Stimulated activated CD4-positive, alpha-beta T cell treated with anti-CD3 and anti-CD28 coated beads, Interleukin-1b, Interleukin-23, amount 100 ng/mL, for 4 hours (primary cell): ENCODE results near the gene SQSTM1.

Experiments
- DNase-seq, 2 donors: peaks; one replicate each; pipeline ENCODE4 v3.0.0-alpha.2; 2020; ENCODE audit warnings: low read depth in 2 of 2

SQSTM1 gene

DNA sequence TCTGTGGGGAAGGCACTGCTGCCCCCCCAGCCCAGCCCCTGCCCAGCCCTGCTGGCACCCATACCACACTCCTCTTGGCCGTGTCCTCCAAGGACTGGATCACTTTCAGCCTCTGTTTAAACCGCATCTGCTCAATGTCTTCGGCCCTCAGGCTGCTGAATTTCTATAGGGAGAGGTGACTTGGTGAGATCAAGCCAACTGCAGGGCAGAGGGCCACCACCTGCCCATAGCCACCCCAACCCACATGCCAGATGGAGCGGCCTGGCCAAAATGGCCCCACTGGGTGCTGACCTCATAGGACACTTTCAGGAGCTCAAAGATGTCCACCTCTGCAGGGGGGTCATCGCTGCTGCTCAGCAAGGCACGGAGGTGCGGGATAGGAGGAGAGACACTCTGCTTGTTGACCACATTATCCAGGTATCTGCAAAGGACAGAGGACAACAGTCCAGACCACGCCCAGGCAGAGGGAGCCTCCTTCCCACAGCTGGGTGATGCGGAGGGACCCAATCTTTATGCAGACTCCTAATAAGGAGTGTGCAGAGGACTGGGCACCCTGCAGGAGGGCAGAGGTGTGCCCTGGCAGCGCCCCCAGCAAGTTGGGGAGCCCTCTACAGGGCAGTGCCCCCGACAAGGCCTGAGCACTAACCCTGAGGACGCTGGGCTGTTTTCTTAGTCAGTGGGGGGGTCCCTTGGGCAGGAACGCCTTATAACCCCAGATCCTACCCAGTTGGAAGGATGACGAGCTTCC lies 52.3 kb downstream of the SQSTM1 start:
- no peak for DNase-seq

DNA sequence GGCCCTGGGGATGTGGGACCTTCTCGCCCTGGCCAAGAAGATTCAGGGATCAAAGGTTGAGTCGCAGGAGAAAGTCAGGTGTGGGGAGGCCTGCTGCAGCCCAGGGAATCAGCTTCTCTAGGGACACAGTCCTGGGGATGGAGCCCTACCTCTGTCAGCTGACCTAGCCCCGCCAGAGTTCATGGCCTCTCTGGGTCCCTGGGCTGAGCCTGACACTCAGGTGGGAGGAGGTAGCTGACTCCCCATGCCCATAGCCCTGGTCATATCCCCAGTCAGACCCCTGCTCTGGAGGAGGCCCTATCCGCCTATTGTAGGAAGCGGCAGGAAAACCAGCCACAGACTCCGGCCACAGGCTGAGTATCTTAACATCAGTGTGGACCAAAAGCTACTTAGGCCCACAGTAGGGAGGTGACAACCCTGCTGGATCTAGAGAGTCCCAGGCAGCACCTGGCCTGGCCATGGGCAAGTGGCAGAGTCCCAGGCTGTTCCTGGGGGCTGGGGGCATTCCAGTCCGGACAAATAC lies 52.9 kb downstream of the SQSTM1 start:
- DNase-seq: no peak

DNA sequence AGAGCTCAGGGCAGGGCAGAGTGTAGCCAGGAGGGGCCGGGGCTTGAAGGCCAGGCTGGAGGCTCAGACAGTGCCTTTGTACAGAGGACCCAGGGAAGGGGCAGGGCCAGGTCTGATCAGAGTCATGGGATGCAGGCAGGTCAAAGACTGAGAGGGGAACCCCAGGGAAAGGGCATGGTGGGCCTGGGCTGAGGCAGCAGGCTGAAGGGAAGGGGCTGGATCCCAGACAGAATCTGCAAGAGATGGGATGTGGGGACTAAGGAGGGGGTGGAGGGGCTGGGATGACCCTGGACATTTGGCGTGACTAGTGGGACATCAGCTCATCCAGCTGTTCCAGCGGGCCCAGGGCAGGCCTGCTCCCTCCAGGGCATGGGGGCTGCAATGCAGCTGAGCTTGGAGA lies 53.4 kb downstream of the SQSTM1 start:
- no peak for DNase-seq

DNA sequence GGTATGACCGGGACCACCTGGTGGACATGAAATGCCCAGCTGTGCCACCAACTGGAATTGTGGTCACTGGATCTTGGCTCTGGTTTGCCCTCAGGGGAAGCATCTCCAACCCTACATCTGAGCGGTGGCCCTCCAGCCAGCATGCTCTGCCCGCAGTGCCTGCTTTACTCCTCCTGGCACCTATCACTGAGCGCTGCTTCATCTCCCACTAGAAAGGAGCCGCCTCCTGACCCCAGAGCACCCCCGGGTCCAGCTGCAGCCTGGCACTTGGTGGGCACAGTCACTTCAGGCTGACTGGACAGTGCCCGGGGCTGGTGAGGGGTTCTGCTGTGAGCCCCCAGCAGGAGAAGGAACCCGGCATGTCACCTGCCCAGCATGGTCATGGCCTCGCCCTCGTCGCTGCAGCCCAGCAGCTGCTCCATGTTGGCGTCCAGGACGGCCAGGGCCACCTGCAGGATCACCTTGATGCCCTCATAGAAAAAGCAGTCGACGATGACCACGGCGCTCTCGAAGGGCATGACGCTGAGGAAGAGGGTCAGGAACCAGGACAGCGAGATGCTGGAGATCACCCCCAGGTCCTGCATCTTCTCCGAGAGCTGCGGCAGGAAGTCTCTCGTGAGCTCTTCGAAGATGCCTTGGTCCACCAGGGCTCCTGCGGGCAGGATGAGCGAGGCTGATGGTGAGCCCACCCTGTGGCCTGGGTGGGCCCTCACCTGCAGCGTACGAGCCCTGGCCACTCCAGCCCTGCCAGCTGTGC lies 54.0 kb downstream of the SQSTM1 start:
- DNase-seq: no peak

DNA sequence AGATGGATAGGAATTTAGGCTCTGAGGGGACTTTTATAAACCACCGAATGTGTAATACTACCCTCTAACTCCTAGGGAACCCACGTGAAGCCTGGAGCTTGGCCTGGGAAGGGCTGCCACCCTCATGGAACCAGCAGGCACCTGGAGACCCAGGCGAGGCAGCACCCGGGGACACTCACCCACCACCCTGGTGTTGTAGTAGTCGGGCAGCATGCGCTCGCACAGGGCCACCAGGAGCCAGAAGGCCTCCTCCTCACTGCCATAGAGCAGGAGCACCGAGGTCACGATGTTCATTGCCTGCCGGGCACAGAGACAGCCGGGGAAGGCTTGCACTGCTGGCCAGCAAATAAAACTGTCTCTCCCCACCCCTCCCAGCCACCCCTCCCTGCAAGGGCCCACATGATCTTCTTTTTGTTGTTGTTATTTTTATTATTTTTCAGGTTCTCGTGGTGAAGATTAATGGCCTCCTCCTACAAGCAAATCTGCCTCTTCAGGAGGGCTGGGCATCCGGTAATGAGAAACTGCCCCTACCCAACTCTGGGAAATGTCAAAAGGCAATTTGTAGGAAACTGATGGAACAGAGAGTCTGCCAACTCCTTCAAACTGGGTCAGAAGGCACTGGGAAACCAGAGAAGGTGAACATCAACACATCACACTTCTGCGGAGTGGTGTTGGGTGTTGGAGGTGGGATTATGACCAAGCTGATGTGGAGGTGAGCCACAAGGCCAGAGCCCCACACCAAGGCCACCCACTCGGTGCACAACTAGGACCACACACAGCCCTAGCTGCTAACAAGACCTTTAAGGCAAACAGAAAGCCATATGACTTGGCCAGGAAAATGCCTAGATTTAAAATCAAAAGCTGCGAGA lies 55.3 kb downstream of the SQSTM1 start:
- DNase-seq: no peak

DNA sequence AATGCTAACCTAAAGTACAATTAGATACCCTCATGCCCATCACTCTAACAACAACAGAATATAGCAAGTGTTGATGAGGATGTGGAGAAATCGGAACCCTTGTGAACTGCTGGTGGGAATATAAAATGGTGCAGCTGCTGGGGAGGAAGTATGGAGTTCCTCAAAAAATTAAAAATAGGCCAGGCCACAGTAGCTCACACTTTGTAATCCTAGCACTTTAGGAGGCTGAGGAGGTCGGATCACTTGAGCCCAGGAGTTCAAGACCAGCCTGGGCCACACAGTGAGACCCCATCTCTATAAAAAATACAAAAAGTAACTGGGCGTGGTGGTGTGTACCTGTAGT lies 55.9 kb downstream of the SQSTM1 start:
- DNase-seq: no peak

DNA sequence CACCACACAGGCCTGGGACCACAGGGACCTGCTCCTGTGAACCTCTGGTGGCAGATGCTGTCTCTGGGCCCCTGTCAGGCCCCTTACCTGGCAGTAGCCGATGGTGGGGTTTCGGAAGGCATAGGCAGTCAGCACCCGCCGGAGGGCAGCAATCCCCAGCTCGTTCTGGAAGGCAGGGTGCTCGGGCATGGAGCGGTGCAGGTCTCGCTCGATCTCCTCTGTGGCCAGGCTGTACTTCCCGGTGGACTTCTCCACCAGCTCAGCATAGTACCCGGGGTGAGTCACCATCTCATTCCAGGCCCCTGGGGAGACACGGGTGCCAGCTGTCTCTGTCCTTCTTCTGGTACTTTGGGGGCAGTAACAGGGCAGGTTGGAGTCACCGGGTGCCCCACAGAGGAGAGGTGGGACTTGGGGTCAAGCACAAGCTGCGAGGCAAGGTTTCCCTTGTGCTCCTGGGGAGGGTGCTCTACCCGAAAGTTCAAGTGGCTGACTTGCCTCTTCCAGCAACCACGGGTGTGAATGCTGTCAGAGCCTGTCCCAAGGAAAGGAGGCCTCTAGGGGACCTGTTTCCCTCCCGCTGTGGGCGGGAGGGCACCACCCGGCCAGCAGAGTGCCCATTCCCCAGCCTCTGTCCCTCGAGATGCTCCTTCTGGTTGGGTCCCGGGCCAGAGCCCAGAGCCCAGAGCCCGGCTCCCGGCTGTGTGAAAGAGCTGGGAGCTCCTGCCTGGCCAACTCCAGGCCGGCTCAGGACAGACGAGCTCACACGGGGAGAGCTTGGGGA lies 57.7 kb downstream of the SQSTM1 start:
- DNase-seq: no peak

DNA sequence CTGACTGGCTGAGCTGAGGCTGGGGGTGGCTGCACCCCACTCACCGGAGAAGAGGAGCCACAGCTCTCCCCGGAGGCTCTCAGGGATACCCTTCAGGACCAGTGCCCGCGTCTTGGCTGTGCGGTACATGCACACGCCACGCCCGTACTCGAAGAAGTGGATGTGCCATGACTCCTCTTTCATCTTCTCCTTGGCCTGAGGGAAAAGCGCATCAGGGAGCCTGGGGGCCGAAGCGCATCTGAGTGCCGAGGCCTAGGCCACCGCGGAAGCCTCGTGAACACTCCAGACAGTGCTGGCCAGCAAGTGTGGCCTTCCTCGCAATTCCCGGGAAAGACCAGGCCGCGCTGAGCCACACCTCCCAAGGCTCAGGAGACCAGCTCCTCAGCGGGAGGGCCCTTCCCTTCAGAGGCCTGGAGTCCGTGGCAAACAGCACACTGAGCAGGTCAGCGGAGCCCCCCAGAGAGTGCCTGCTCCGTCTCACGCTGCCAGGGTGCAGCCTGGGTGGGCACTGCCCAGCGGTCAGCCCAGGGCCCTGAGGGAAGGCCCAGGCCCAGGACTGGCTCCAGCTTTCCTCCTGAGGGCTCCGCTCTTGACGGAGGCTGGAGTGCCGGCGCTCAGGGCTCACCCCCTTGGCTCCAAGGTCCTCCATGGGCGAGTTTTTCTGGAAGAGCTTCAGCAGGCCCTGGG lies 58.4 kb downstream of the SQSTM1 start:
- no peak for DNase-seq

DNA sequence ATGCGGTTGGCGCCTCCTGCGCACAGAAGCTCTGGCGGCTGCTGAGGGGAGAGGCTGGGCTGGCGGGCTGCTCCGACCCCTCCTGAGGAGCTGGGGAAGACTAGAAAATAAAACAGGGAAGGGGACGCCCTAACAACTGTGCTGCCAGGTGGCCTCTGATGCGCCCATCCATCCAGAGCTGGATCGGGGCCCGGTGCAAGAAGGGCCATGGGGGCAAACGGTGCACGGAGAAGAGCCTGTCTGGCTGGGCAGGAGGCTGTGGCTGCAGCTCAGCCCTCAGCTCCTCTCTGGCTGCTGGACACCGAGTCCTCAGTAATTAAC lies 58.9 kb downstream of the SQSTM1 start:
- no peak for DNase-seq

DNA sequence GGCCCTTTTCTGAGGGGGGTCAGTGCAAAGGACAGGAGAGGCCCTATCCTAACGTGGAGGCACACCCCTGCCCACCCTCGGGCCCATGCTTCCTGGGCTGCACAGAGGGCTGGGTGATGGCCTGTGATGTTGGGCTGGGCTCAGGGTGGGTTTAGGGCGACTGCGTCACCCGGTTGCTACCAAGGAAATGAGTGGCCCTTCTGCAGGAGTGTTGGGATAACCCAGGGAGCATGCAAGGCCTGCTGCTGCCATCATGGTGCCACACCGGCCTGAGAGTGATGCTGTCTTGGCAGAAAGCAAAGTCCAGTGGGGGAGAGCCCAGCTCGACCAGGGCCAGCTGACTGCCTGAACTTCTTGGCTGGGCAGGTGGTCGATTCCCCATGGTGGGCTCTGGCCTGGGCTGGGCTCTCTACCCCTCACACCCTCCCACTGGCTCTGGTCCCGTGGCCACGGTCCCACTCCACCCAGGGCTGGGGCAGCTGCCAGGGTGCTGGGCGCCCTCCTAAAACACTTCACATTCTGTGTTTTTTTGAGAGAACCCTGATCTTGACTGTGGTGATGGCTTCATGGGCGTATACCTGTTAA lies 59.5 kb downstream of the SQSTM1 start:
- no peak for DNase-seq

DNA sequence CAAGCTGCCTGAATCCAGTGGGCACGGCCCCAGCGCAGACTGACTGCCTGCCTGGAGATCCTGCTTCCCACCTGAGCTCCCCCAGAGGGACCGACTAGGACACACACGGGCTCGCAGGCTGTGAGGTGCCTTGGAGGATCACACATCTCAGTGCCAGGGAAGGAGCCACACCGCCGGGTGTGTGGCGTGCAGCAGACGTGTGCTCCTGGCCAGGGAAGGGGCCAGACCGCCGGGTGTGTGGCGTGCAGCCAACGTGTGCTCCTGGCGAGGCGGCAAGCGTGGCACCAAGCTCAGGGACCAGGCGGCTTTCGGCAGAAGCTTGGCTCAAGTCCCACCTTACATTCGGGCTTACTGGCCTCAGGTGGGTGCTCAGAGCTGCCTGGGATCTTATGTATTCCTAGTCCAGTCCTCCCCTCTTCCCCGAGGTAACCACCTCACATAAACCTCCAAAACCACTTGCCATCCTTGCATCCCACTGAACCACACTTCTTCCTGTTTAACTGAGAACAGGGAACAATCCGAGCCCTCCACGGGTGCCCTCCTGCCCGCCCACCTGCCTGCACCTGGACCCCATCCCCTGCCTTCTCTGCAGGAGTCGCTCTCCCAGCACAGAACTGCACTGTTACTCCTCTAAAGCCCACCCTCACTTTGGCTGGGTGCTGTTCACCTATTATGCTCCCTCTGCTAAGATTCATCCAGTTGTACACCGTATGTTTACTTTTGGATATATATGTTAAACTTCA lies 60.3 kb downstream of the SQSTM1 start:
- DNase-seq: no peak

DNA sequence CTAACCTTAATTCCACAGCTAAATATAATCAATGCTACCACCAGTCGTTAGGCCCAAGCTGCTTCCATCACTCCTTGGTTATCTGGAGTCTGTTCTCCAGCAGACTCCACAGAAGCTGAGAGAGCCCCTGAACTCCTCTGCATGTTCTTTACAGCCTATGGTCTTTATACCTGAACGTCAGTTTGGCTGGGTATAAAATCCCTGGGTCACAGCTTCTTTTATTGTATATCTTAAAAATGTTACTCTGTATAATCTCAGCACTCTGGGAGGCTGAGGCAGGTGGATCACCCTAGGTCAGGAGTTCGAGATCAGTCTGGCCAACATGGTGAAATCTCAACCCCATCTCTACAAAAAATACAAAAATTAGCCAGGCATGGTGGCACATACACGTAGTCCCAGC lies 61.6 kb downstream of the SQSTM1 start:
- no peak for DNase-seq

DNA sequence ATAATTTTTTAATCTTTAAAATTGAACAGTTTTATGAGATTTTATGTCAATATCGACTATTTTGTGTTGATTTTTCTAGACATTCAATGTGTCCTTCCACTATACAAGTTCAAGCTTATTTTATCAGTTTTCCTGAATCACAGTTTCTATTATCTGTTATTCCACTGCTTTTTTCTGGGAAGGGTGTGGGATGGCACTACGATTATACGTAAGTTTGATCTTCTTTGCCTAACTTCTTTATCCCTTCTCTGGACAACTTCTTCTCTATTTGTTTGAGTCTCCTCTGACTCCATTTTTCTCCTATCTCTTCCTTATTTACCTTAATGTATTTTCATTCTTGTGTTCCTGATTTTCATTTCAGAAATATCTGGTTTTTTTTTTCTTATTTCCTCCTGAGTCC lies 62.5 kb downstream of the SQSTM1 start:
- DNase-seq: no peak

DNA sequence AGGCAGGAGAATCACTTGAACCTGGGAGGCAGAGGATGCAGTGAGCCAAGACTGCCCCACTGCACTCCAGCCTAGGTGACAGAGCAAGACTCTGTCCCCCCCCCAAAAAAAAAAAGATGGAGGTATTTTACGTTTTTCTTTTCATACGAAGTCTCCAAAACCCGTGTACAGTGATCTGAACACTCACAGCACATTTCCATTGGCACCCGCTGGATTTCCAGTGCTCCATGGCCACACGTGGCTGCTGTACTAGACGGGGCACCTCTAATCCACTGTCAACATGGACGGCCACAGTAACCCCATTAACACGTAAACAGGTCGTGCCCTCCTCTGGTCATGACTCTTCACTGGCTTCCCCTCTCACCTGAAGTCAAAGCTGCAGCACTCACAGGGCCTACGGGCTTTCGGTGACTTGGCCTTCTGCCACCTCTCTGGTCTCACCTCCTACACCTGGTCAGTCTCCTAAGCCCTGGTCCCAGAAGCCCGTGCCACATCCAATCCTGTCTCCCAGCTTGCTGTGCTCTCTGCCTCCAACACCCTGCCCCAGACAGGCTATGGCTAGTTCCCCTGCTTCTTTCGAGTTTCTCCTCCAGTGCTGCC lies 64.9 kb downstream of the SQSTM1 start:
- DNase-seq: no peak

DNA sequence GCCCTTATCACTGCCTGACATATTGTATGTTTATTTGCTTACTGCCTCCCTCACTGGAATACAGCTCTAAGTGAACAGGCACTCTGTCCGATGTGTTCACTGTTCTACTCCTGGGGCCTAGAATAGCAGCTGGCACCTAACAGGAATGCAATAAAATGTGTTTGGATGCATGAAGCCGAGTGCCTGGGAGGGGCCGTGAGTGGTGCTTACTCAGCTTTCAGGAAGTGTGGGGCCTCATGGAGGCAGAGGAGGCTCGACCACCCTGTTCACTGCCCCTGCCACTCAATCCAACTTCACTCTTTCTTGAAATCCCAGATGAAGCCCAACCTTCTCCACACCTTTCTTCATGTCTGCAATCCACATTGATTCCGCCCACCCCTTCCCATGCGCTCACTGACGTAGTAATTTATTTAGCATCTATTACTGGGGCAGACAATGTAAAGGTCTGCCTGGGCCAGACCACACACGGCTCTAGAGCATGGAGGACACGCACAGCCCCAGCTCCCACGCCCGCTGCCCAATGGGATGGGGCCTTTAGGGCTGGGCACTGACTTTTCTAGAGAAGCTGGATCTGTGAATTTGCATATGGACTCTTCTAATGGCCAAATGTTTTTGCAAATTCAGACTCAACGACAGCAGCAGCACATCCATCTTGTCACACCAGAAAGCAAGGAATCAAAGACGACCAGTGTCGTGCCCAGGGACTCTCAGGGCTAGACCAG lies 65.6 kb downstream of the SQSTM1 start:
- DNase-seq: no peak

DNA sequence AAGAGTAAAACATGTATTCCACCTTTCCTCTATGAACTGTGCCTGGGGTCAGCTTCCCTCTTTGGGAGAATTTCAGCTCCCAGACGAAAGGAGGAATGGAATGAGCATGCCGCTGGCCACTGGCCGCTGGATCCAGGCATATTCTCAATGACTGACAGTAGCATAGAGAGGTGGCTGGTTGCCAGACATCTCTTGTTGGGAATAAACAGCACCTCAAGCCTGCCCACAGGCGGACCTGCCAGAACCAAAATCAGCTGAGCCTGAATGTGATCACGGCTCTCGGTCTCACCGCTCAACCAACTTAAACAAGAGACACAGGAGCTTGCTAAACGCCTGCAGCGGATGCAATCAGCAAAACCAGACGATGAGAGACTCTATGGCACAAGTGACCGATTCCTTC lies 66.4 kb downstream of the SQSTM1 start:
- no peak for DNase-seq
